Measurements from ENCODE around the gene TYMP. TPM values are rescaled to one million over a fixed set of nuclear protein-coding genes. Genes with fewer than 3 reads are reported as not detected.

Gene TYMP
- total RNA-seq, 1 experiment from 2014 or later = 56.0 TPM

GRCh38 chr22:50553310-50553709 is 23.5 kb upstream of the TYMP start:
- H3K36me3 ChIP-seq (ENCODE audit: control insufficient read depth, insufficient read depth, low read length) = no peaks in the 10 kb centered on the region
- in situ Hi-C loops (cut with HindIII; ENCODE audit: low pct_unique_long_range_greater_than_20kb, low sequenced_read_pairs) = no loop called here
- no peak overlapping the region for H3K27ac ChIP-seq (ENCODE audit: low read length)
- TF ChIP-seq CTCF (IDR thresholded peaks at IDR 0.05) = no peak
- no peak for TF ChIP-seq TCF7L2 (IDR thresholded peaks at IDR 0.05; ENCODE audit: low read depth, low read length)
- no peak for TF ChIP-seq REST (IDR thresholded peaks at IDR 0.05; ENCODE audit: insufficient read depth in 1 of 2, low read depth in 2 of 2, low read length in 1 of 2)
- no peak for TF ChIP-seq SIN3A (IDR thresholded peaks at IDR 0.05; ENCODE audit: borderline replicate concordance, insufficient read depth, low read depth, low read length)
- TF ChIP-seq POLR2AphosphoS5 (IDR thresholded peaks at IDR 0.05; ENCODE audit: low read depth, low read length) = no peak
- ChIA-PET CTCF (interaction anchor here (1.1 kb wide), 1 partner anchor 28 kb away, joined by 3 read pairs; the partner anchor contains the start of gene SCO2), POLR2A (no interaction called here)
- no peaks in the 10 kb centered on the region for H3K4me1 ChIP-seq (ENCODE audit: control insufficient read depth, insufficient read depth, low read length)
- DNase-seq (ENCODE audit: low read depth, low spot score) (no peak), ATAC-seq (no peak)
- no TSS peak for BruUV-seq (replicated peaks)
- H3K27me3 ChIP-seq (ENCODE audit: control insufficient read depth, insufficient read depth, low read length) = no peaks in the 10 kb centered on the region
- intact Hi-C loops (cut with micrococcal nuclease; ENCODE audit: unreplicated experiment) = no loop called here
- H3K4me3 ChIP-seq (ENCODE audit: low read depth in 2 of 2, low read length in 2 of 2) = no peak overlapping the region
- no peaks in the 10 kb centered on the region for H3K9me3 ChIP-seq (ENCODE audit: control insufficient read depth, insufficient read depth, low read depth, low read length)

DNA sequence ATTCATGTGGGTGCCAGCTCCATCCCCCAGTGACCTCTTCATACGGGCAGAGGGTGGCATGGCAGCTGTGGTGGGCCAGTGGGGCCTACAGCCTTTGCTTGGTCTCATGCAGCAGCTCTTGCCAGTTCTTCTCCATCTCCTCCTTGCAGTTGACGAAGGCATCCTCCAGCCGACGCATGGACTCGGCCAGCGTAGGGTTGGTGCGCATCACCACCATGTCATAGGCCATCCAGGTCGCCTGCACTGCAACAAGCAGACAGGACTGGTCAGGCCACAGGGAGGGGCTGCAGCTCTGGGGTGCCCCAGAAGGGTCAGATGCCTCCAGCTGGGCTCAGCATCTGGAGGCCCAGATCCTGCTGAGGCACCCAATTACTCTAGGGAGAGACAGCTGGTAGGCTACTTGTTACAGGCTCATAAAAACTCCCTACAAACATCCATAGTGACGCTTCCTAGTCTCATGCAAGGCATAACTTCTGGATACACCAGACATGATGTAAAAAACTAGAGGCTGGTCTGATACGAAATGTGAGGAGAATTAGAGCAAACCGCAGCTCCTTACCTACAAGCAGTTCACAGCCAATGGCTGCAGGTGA is 21.4 kb upstream of the TYMP start:
- Histone ChIP-seq H3K27me3 (ENCODE audit: control insufficient read depth, insufficient read depth, low read length) (no peaks in the 10 kb centered on the region), H3K4me1 (ENCODE audit: control insufficient read depth, insufficient read depth, low read length) (peaks cover under 1% of the 10 kb centered on the region; the same call in 1 of the 2 replicates), H3K4me3 (ENCODE audit: low read depth in 2 of 2, low read length in 2 of 2) (no peak overlapping the region), H3K9me3 (ENCODE audit: control insufficient read depth, insufficient read depth, low read depth, low read length) (no peaks in the 10 kb centered on the region), H3K27ac (ENCODE audit: low read length) (no peak overlapping the region), H3K36me3 (ENCODE audit: control insufficient read depth, insufficient read depth, low read length) (no peaks in the 10 kb centered on the region)
- in situ Hi-C loops (cut with HindIII; ENCODE audit: low pct_unique_long_range_greater_than_20kb, low sequenced_read_pairs) = no loop called here
- no peak for ATAC-seq
- ChIA-PET POLR2A (interaction anchor here (0.6 kb wide), 1 partner anchor 52 kb away, joined by 10 read pairs; no protein-coding TSS in a partner anchor), CTCF (no interaction called here)
- DNase-seq (ENCODE audit: low read depth, low spot score) = no peak
- intact Hi-C loops (cut with micrococcal nuclease; ENCODE audit: unreplicated experiment) = no loop called here
- no TSS peak for BruUV-seq (replicated peaks)
- TF ChIP-seq TCF7L2 (IDR thresholded peaks at IDR 0.05; ENCODE audit: low read depth, low read length) (no peak), SIN3A (IDR thresholded peaks at IDR 0.05; ENCODE audit: borderline replicate concordance, insufficient read depth, low read depth, low read length) (no peak), REST (IDR thresholded peaks at IDR 0.05; ENCODE audit: insufficient read depth in 1 of 2, low read depth in 2 of 2, low read length in 1 of 2) (no peak), POLR2AphosphoS5 (IDR thresholded peaks at IDR 0.05; ENCODE audit: low read depth, low read length) (no peak), CTCF (IDR thresholded peaks at IDR 0.05) (no peak)
